ENCODE measurements around the gene SETSIP.

SETSIP gene, protein sequence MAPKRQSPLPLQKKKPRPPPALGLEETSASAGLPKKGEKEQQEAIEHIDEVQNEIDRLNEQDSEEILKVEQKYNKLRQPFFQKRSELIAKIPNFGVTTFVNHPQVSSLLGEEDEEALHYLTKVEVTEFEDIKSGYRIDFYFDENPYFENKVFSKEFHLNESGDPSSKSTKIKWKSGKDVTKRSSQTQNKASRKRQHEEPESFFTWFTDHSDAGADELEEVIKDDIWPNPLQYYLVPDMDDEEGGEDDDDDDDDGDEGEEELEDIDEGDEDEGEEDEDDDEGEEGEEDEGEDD

GRCh38 chr1:92075311-92075710 is at the start of gene SETSIP:
SETSIP (minus strand) TSS chr1:92075411; CDS start chr1:92075411, 0 bp downstream.
- in situ Hi-C loops (cut with MboI; ENCODE audit: low pct_unique_long_range_greater_than_20kb, low sequenced_read_pairs, unreplicated experiment), result no loop called here
- DNase-seq (ENCODE audit: low spot score), result no peak
- TF ChIP-seq, protein P1, sequence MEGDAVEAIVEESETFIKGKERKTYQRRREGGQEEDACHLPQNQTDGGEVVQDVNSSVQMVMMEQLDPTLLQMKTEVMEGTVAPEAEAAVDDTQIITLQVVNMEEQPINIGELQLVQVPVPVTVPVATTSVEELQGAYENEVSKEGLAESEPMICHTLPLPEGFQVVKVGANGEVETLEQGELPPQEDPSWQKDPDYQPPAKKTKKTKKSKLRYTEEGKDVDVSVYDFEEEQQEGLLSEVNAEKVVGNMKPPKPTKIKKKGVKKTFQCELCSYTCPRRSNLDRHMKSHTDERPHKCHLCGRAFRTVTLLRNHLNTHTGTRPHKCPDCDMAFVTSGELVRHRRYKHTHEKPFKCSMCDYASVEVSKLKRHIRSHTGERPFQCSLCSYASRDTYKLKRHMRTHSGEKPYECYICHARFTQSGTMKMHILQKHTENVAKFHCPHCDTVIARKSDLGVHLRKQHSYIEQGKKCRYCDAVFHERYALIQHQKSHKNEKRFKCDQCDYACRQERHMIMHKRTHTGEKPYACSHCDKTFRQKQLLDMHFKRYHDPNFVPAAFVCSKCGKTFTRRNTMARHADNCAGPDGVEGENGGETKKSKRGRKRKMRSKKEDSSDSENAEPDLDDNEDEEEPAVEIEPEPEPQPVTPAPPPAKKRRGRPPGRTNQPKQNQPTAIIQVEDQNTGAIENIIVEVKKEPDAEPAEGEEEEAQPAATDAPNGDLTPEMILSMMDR (IDR thresholded peaks at IDR 0.05; ENCODE audit: extremely low read depth, insufficient read depth, missing control alignments), result no peak

DNA sequence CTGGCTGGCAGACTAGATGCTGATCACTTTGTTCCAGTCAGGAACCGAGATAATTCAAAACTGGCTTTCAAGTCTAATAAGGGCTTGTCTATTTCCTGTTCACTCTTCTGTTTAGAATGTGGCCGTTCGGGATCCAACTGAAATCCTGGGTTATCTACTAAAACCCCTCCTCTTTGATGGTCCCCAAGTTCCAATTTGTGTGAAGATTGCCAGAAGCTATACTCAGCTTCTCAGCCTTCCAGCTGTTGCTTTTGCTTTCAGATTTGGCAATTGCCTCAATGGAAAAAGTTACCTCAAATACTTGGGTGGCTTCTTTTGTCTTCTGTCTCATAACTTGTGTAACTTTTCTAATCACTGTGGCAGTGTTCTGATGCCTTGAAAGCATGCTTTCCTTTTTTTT is 48.7 kb upstream of the SETSIP start:
- DNase-seq (ENCODE audit: low spot score), result no peak
- in situ Hi-C loops (cut with MboI; ENCODE audit: low pct_unique_long_range_greater_than_20kb, low sequenced_read_pairs, unreplicated experiment), result no loop called here
- TF ChIP-seq, protein P1 (IDR thresholded peaks at IDR 0.05; ENCODE audit: extremely low read depth, insufficient read depth, missing control alignments), result no peak

DNA sequence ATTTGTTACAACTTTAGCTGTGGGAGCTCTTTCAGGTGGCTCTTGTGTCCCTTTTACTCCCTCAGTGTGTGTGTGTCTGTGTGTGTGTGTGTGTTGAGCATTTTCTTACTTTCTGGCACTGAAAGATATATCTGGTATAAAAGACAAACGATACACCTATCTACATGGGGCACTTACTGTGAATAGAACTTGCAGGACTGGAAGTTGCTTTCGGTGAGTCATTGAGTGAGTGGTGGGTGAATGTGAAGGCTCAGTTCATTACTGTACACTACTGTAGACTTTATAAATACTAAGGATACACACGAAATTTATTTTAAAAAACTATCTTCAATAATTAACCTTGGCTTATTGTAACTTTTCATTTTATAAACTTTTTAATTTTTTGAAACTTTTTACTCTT is 43.6 kb upstream of the SETSIP start:
- in situ Hi-C loops (cut with MboI; ENCODE audit: low pct_unique_long_range_greater_than_20kb, low sequenced_read_pairs, unreplicated experiment), result no loop called here
- TF ChIP-seq, protein P1 (IDR thresholded peaks at IDR 0.05; ENCODE audit: extremely low read depth, insufficient read depth, missing control alignments), result no peak
- no peak for DNase-seq (ENCODE audit: low spot score)

- in situ Hi-C loops (cut with MboI; ENCODE audit: low pct_unique_long_range_greater_than_20kb, low sequenced_read_pairs, unreplicated experiment), result no loop called here
- no peak for DNase-seq (ENCODE audit: low spot score)
- TF ChIP-seq, protein P1 (IDR thresholded peaks at IDR 0.05; ENCODE audit: extremely low read depth, insufficient read depth, missing control alignments), result no peak
These were observed 42.3 kb upstream of the SETSIP start for GRCh38 chr1:92117526-92117925.

DNA sequence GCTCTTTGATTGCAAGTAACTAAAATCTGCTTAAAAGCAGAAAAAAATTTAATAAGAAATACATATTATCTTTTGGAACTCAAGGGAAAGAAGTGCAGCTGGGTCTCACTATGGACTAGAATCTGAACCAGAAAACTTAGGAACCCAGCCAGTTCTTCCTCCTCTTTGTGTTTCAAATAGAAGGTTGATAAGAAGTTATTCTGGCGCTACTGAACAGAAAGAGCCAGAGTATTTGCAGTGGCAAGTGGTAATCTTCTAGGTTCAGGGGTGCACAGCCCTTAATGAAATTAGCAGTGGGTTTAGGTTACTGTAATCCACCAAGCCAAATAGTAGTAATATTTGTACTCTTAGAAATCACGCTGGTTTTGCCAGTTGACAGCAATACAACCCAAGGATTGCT is 33.4 kb upstream of the SETSIP start:
- TF ChIP-seq, protein P1 (IDR thresholded peaks at IDR 0.05; ENCODE audit: extremely low read depth, insufficient read depth, missing control alignments), result no peak
- in situ Hi-C loops (cut with MboI; ENCODE audit: low pct_unique_long_range_greater_than_20kb, low sequenced_read_pairs, unreplicated experiment), result no loop called here
- no peak for DNase-seq (ENCODE audit: low spot score)

GRCh38 chr1:92105546-92106081 is 30.4 kb upstream of the SETSIP start:
- TF ChIP-seq, protein P1 (IDR thresholded peaks at IDR 0.05; ENCODE audit: extremely low read depth, insufficient read depth, missing control alignments), result no peak
- in situ Hi-C loops (cut with MboI; ENCODE audit: low pct_unique_long_range_greater_than_20kb, low sequenced_read_pairs, unreplicated experiment), result no loop called here
- no peak for DNase-seq (ENCODE audit: low spot score)
